ENCODE results near the gene PHYHD1. TPM values are rescaled to one million over a fixed set of nuclear protein-coding genes. Genes with fewer than 3 reads are reported as not detected.

PHYHD1 gene
- polyA plus RNA-seq, 1 of the 3 experiments (the other 2 are of a cell fraction), result not detected

- Histone ChIP-seq H3K9me2 (no peaks in the 10 kb centered on the region), H3K27ac (ENCODE audit: low read depth in 2 of 2, low read length in 1 of 2) (no peak overlapping the region), H3K27me3 (ENCODE audit: insufficient read depth) (no peaks in the 10 kb centered on the region), H4K20me1 (ENCODE audit: insufficient read depth) (no peaks in the 10 kb centered on the region), H3K79me2 (ENCODE audit: insufficient read depth) (peaks cover 37% of the 10 kb centered on the region), H3K36me3 (replicated peaks in 1 of 2; ENCODE audit: control insufficient read depth in 1 of 2, insufficient read depth in 2 of 2, low read length in 1 of 2) (peaks cover 4 to 26% of the 10 kb centered on the region in 2 experiments), H3K4me3 (ENCODE audit: low read depth in 2 of 2, low read length in 1 of 2) (no peak overlapping the region), H2AFZ (ENCODE audit: low read depth) (no peak overlapping the region), H3F3A (replicated peaks; ENCODE audit: insufficient read depth) (peaks cover 7% of the 10 kb centered on the region), H3K4me1 (ENCODE audit: control insufficient read depth in 1 of 2, insufficient read depth in 2 of 2, low read depth in 1 of 2, low read length in 1 of 2) (peaks cover 0 to 19% of the 10 kb centered on the region in 2 experiments; a peak in 3 of 4 replicates), H3K4me2 (no peak overlapping the region), H3K9me3 (no peaks in the 10 kb centered on the region), H3K9ac (no peak overlapping the region)
- CTCF ChIA-PET, result interaction anchor here (0.8 to 2.7 kb wide), 5 partner anchors 11 to 214 kb away, joined by 3 to 11 read pairs (median 4); partner anchors contain the start of genes ENDOG and PKN3
- WGBS (ENCODE audit: low lambda C conversion rate), result 92% methylated on average over 16 of the region's 18 CpGs
- DNase-seq, result no peak
- POLR2A ChIA-PET, result interaction anchor here (0.6 to 0.7 kb wide), 2 partner anchors 16 to 205 kb away, joined by 3 read pairs; no protein-coding TSS in a partner anchor
- TF ChIP-seq GATA2 (CRISPR knock-in tag; IDR thresholded peaks at IDR 0.05) (no peak), MEF2A (IDR thresholded peaks at IDR 0.05; ENCODE audit: borderline replicate concordance, low read depth) (no peak), USF2 (IDR thresholded peaks at IDR 0.05; ENCODE audit: borderline replicate concordance, low read depth, low read length) (no peak), ZBTB33 (IDR thresholded peaks at IDR 0.05; ENCODE audit: borderline replicate concordance, low read depth) (no peak), CHD2 (IDR thresholded peaks at IDR 0.05; ENCODE audit: low read length, partially characterized antibody) (no peak), ELF1 (IDR thresholded peaks at IDR 0.05) (no peak)
Observed at GRCh38 chr9:128916204-128916603, 4.6 kb upstream of the PHYHD1 start.

GRCh38 chr9:128916745-128917144 lies 4.0 kb upstream of the PHYHD1 start:
- no peaks in the 10 kb centered on the region for H3K27me3 ChIP-seq (ENCODE audit: insufficient read depth)
- no peak overlapping the region for H3K9ac ChIP-seq
- TF ChIP-seq ZBTB33 (IDR thresholded peaks at IDR 0.05; ENCODE audit: borderline replicate concordance, low read depth) (no peak), FOXJ3 (CRISPR knock-in tag; IDR thresholded peaks at IDR 0.05) (no peak), REST (IDR thresholded peaks at IDR 0.05; ENCODE audit: low read depth, low read length) (no peak), EP300 (IDR thresholded peaks at IDR 0.05; ENCODE audit: borderline replicate concordance in 1 of 2, low read depth in 1 of 2, low read length in 1 of 2) (no peak), GABPA (IDR thresholded peaks at IDR 0.05; ENCODE audit: low read depth) (no peak), ELF1 (IDR thresholded peaks at IDR 0.05) (no peak), SIN3A (IDR thresholded peaks at IDR 0.05; ENCODE audit: borderline replicate concordance, low read depth, low read length) (no peak), RFX5 (IDR thresholded peaks at IDR 0.05; ENCODE audit: low read length) (no peak), FOSL2 (IDR thresholded peaks at IDR 0.05; ENCODE audit: borderline replicate concordance, low read depth) (no peak), USF1 (IDR thresholded peaks at IDR 0.05; ENCODE audit: borderline replicate concordance, low read depth) (no peak), FOXM1 (IDR thresholded peaks at IDR 0.05; ENCODE audit: low read depth) (no peak)
- no peak overlapping the region for H2AFZ ChIP-seq (ENCODE audit: low read depth)
- no peak overlapping the region for H3K4me2 ChIP-seq
- ChIA-PET CTCF (interaction anchor here (1.7 to 2.7 kb wide), 3 partner anchors 10 to 53 kb away, joined by 4 to 11 read pairs (median 8); no protein-coding TSS in a partner anchor), POLR2A (interaction anchor here (0.6 kb wide), 1 partner anchor 205 kb away, joined by 3 read pairs; no protein-coding TSS in a partner anchor)
- 98% methylated on average over 11 of the region's 11 CpGs for WGBS (ENCODE audit: low lambda C conversion rate)
- H3K4me3 ChIP-seq (ENCODE audit: low read depth in 2 of 2, low read length in 1 of 2), result no peak overlapping the region
- peaks cover 4 to 26% of the 10 kb centered on the region in 2 experiments for H3K36me3 ChIP-seq (replicated peaks in 1 of 2; ENCODE audit: control insufficient read depth in 1 of 2, insufficient read depth in 2 of 2, low read length in 1 of 2)
- H3K79me2 ChIP-seq (ENCODE audit: insufficient read depth), result peaks cover 36% of the 10 kb centered on the region
- peaks cover 0 to 14% of the 10 kb centered on the region in 2 experiments; a peak in 3 of 4 replicates for H3K4me1 ChIP-seq (ENCODE audit: control insufficient read depth in 1 of 2, insufficient read depth in 2 of 2, low read depth in 1 of 2, low read length in 1 of 2)
- H3K9me3 ChIP-seq, result no peaks in the 10 kb centered on the region
- no peaks in the 10 kb centered on the region for H4K20me1 ChIP-seq (ENCODE audit: insufficient read depth)
- DNase-seq, result no peak
- H3K9me2 ChIP-seq, result no peaks in the 10 kb centered on the region
- peaks cover 5% of the 10 kb centered on the region for H3F3A ChIP-seq (replicated peaks; ENCODE audit: insufficient read depth)
- H3K27ac ChIP-seq (ENCODE audit: low read depth in 2 of 2, low read length in 1 of 2), result no peak overlapping the region

Data from SK-N-SH (cell line).